GM18507 (cell line): ENCODE data around the gene SUN2.
A peak's percentile ranks its signal among the peaks of the same experiment; 100 is the strongest.

ENCODE experiments used
- DNase-seq: peaks from one replicate; pipeline ENCODE4 v3.0.0; 2011; ENCODE audit warnings: low read depth; ENCODE audit not compliant: insufficient read length; ENCODE audit errors: extremely low spot score
- FAIRE-seq: peaks from 2 replicates; lab custom pipeline; 2011; peaks lifted over from hg19 to GRCh38; lab: Jason Lieb, UNC

The SUN2 gene

DNA sequence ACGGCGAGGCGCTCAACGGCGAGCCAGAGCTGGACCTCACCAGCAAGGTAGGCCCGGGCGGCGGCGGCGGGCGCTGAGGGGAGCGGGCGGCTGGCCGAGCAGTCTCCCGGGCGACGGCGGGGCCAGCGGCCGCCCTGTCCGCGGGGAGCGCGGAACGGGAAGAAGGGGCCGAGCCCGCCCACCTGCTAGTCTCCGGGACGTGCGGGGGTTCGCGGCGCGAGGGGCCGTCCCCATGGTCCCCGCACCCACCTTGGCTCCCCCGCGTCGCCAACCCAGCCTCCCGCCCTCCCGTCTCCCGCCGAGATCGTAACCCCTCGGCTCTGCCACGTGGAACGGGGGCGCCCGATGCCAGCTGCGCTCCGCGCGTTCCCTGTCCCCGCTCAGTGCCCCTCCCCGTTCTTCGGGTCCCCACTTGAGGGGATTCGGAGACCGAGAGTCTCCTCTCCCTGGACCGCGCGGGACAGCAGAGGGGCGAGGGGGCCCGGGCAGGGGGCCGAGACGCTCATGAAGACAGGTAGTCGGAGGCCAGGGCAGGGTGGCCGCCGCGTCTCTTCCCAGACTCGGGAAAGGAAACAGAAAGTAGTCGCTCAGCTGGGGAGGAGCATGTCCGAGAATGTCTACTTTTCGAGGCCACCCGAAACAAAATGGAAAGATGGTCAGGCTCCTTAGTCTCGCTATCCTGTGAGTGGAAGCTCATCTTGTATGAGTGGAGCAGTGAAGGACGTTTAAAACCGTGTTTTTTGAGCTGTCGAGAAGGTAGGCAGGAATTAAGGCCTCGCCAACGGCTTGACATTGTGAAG is 49.5 kb downstream of the SUN2 start:
- FAIRE-seq, result peak; percentile 46
- DNase-seq, result no peak

DNA sequence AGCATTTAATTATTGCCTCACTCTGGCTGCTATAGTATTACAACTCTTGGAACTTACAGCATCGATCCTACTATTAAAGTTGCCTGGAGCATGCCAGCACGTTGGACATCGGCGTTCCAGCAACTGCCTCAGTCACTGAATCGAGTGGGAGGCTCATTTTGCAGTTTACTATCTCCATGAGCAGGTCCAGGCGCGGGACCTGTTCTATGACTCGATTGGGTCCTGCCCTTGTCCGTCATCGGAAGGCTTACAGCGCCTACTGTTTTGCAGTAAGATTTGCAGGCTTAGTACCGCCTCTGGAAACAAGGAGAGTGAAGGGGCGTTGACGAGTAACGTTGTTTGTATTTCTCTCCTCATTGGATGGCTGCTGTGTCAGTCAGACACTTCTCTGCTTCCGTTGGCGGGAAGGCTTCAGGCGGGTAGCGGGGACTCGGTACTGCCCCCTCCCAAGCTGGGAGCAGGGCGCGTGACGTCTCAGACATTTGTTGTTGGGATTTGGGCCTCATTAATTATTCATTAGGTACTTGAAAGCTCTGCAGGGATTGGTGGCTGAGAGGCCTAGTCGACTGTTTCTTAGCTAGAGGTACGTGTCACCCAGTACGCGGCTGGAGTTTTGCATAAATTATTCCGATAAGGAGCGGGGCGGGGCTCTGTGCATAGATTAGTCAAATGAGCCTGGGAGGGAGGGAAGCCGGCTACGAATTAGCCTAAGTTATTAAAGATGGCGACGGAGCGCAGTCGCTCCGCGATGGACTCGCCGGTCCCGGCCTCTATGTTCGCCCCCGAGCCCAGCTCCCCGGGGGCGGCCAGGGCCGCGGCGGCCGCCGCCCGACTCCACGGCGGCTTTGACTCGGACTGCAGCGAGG is 50.3 kb downstream of the SUN2 start, which contains the start of gene GTPBP1:
GTPBP1 (plus strand) TSS at position 710 of the 866 bp plus-strand sequence; CDS start at position 722, 12 bp downstream.
- FAIRE-seq (peak; percentile 100), DNase-seq (peak; percentile 88)

DNA sequence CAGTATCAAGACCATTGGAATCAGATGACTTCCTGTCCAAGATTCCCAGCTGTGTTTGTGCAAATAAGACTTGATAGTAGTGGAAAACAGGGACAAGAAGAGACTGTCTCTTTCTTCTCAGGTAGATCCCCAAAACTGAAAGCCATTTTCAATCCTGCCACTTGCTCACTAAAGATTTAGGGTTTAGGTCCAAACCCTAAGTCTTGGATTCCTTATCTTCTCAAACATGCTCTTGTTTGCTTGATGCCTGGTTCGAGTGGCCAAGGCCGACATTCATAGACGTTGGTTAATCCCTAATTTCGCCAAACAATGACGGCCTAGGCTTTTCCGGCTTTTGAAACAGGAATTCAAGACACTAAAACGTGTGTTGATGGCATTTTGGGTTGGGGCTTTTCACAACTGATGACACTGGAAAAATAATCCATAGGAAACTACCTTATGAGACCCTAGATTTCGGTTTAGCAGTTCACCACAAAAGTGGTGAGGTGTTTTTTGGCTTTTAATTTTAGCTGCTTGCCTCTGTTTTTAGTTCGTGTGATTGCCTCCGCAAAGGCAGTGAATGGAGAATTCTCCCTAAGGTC is 51.1 kb downstream of the SUN2 start:
- DNase-seq (no peak), FAIRE-seq (no peak)

DNA sequence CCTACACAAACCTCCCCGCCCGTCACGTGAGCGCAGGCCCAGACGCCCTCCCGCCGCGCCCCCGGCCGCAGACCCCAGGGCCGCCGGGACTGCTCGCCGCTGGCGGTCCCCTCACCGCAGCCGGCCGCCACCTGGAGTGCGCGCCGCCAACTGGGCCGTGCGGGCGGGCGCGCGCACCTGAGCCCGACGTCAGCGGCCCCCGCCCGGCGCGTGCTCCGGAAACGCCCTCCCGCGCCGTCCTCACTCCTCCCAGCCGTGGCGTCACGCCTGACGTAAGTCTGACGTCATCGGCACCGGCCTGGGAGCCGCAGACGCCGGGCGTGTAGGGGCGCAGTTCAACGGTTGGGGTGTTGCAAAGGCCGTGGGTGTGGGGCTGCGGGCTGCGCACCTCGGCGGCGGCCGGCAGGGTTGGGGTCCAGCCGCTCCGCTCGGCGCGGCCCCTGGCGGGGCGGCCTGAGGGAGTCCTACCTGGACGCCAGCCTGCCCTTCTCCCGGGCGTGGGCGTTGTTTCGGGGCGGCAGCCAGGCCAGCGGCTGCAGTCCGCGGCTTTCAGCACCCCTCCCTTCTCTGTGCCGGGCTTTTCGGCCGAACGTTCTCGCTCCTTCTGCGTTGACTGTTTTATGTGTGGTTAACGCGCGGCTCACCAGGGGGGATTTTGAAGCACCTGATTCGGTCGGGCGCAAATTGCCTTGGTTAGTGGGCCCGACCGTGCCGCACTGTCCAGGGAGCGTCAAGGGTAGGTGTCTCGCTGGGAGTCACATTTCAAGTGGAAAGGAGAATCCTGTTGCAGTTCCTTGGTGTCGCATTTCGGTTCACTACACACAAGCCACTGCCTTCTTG is 54.8 kb downstream of the SUN2 start, which contains the start of gene JOSD1:
JOSD1 (minus strand) TSS at position 155 of the 840 bp plus-strand sequence. CDS start 956 bp downstream, outside the sequence.
- DNase-seq (peak; percentile 74), FAIRE-seq (peak; percentile 87)

DNA sequence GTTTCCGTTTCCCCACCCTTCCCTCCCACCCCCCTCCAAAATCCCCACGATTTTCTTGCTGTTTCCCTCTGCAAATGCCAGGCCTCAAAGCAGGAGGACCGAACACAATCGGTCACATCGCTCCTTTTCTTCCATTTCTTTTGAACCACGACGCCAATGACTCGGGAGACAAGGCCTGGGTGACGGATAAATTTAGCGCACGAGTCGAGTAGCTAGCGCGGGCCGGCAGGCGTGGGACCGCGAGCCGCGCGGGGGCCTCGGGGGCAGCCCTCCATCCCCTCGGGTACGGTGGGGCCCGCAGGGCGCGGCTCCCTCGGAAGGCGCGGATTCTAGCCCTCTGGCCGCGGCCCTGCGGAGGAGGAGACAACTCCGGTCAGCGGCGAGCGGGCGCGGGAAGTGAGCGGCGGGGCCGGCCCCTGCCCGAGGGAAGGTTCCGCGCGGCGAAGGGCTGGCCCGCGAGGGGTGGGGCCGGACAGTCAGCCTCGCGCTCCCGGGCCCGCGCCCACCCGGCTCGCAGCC is 55.5 kb downstream of the SUN2 start:
- FAIRE-seq (no peak), DNase-seq (no peak)

DNA sequence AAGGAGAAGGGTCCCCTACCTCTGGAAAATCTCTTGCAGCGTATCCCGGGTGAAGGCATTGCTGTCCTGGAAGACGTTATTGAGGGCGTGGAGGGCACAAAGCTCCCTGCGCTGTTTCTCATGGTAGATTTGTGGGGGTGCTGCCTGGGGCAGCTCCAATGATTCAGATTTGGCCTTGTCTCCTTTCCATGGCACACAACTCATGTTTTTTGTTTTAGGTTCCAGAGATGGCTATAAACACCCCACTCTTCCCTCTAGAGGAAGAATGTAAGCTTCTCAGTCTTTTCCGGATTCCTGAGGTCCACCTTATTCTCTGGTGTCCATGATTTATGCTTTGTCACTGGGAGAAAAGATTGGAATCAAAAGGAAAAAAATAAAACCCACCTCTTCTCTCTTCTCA is 56.0 kb downstream of the SUN2 start:
- no peak for FAIRE-seq
- no peak for DNase-seq

DNA sequence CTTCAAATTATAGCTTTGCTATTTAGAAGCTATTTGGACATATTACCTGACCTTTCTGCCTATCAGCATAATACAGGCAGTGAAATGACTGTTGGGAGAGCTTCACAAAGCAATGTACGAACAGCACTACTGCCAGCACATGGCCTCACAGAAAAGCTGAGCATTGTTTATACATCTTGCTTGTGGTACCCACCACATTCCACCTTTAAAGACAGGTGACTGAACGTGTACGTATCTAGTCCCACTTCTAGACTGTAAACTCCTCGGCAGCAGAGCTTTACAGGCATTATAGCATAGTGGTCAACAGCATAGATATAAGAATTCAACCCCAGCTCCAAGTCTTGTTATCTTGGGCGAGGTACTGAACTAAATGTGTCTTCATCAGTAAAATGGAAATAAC is 56.7 kb downstream of the SUN2 start:
- FAIRE-seq, result no peak
- no peak for DNase-seq

DNA sequence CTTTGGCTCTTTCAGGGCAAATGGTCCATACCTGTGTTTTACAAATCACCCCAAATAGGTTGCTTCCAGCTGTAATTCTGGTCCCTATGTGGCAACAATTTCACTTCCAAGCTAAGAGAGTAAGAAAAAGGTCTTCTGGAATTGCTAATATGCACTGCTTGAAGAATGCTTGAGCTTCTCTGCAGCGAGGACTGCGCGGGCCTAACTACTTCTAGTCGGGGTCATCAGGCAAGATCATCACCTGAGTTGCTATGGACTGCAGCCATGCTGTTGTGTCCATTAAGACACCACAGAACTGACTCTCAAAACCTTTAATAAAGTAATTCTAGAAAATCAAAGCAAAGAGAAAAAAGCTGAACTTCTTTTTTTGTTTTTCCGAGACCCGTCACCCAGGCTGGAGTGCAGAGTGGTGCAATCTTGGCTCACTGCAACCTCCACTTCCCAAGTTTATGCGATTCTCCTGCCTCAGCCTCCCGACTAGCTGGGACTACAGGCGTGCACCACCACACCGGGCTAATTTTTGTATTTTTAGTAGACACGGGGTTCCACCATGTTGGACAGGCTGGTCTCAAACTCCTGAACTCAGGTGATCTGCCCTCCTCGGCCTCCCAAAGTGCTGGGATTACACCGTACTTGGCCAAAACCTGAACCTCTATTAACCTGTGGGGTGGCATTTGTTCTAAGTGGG is 57.2 kb downstream of the SUN2 start:
- FAIRE-seq, result no peak
- no peak for DNase-seq

DNA sequence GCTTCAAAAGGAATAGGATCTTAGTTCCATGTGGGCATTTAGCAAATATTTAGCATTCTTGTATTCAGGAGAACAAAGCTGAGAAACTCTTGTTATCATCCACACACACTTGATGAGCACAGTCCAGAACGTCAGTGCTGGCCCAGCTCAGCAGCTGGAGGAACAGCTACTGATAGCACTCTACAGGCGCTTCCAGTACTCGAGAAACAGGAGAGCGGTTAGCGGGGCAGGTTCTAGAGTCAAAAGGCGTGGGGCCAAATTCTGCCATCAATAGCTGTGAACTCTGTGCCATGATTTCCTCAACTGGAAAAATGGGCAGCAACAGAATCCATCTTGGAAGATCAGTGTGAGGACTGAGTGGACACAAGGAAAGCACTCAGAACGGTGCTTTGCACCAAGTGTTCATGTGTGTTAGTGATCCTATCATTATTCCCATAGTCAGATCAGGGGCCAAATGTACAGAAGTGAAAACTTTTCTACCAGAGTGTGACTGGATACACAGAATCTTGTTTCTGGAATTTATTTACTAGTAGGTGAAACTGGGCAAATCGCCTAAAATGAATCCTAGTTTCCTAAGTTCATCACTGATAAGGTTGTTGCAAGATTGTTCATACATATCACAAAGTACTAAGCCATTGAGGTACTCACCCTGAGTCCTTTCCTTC is 58.2 kb downstream of the SUN2 start:
- DNase-seq (no peak), FAIRE-seq (no peak)

DNA sequence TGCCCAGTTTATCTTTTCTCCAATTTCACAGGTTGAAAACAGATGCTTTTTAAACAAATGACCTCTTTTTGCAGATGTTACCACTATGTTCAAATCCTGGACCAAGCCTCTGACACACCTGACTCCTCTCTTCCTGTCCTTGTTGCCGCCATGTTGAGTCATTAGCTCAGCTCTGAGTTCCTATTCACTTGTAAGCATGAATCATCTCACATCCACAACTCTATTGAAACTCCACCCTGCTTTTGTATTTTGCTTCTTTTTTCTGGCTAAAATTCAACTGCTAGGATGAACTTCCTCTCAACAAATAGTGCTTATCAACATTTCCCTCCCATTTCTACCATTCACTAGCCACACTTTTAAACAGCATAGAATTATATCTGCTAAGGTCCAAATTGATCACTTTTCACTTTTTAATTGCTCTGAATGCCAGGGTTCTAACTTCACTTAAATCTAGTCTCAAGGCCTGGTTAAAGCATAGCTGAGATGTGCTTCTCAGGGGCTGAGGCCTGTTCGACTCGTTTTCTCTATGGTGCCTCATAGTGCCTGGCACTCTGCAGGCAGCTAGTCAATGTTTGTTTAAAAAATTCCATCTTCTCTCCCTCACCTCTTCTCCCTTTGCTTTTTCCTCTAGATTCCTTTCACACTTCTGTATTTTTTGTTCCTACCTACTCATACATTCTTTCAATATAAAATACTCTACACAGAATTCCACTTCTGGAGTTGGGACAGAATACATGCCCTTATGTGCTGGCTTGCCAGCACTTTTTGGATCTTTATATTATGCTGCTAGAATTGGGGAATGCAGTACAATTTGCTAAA is 59.0 kb downstream of the SUN2 start:
- FAIRE-seq (no peak), DNase-seq (no peak)

DNA sequence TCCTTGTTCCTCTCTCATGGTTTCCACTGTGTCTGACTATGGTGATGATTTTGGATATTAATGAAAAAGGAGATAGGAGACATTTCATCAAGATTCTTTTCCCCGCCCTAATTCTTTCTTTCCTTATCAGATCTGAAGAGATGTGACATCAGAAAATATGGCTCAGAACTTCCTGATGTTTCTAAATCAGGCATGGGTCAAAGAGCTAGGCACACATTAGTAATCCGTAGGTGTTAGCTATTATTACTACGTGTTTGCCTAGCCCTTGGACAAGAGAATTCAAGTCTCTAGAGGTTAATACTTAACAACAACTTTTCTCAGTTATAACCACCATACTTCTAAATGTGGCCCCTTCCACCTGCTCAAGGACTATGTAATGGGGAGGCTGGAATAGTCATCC is 60.9 kb downstream of the SUN2 start:
- no peak for DNase-seq
- FAIRE-seq, result no peak

DNA sequence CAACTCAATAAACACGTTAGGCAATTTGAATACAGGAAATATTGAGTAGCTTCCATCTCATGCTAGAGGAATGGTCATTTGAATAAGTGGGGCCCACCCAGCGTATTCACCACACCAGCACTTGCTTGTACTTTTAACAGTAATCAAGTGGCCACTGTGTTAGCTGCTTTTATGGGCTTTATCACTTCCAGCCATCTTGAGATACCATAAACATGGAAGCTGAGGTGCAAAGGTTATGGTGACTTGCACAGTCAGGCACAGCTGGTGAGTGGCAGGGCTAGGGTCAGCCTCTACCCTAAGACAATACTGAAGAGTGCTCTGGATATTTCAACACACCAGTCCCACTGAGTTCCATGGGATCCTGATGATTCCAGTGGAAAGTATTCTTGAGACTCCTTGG is 61.7 kb downstream of the SUN2 start:
- FAIRE-seq, result no peak
- no peak for DNase-seq

DNA sequence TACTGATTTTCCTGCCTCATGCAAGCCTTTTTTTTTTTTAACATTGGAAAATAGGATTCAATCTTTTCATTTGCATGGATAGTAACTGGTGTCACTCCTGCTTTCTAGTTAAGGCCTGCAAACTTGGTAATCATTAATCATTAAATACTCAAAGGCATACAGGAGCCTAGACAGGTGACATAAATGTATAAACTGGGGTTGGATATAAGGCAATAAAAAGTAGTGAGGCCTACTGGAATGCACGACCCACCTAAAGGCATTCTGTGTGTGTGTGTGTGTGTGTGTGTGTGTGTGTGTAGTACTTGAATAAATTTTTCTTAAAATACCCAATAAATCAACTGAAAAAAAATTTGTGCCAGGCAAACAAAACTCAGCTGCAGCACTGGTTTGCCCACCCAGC is 66.1 kb downstream of the SUN2 start:
- FAIRE-seq, result no peak
- DNase-seq, result no peak

DNA sequence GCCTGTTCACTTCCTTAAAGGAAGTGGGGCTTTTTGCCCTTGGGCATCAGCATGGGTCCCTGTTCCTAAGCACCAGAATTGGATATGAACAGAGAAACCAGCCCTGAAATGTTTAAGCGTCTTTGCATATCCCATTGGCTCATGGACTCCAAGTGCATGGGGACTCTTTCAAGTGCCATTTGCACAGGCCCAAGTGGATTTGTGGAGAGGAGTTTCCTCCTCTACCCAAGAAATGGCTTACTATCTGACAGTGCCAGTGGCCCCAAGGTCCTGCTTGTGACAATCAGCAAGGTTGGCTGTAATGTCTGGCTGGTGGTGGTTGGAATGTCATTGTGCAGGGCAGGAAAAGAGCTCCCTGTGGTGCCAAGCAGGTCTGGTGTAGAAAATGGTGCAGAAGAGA is 70.0 kb downstream of the SUN2 start:
- no peak for FAIRE-seq
- no peak for DNase-seq

DNA sequence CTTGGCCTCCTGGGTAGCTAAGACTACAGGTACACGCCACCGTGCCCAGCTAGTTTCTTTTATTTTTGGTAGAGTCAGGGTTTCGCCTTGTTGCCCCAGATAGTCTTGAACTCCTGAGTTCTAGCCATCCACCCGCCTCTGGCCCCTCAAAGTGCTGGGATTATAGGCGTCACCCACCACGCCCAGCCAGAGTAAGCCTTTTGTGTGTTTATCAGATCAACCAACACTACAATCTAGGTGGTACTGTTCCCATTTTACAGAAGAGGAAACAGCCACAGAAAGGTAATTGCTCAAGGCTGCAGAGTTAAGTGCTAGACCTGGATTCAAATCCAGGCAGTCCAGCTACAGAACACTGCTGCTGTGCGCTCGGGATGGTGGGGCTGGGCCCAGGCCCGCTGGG is 70.9 kb downstream of the SUN2 start:
- DNase-seq (no peak), FAIRE-seq (no peak)
